HG03558 (cell line): ENCODE results near the gene ORC3.
"Not testable (repeated sequence)": the region's sequence is repeated elsewhere in the genome, so short reads cannot be mapped to it uniquely, and the experiment has no call there.

Experiments used
- ATAC-seq: cut with Tn5 transposase; IDR thresholded peaks from one replicate; pipeline ENCODE4 v1.9.1; 2021; ENCODE audit warnings: moderate number of reproducible peaks; ENCODE audit not compliant: unreplicated experiment; ENCODE audit errors: extremely low read depth

Gene ORC3

GRCh38 chr6:87710090-87710489, 120.2 kb downstream of the ORC3 start:
- ATAC-seq: no peak

DNA sequence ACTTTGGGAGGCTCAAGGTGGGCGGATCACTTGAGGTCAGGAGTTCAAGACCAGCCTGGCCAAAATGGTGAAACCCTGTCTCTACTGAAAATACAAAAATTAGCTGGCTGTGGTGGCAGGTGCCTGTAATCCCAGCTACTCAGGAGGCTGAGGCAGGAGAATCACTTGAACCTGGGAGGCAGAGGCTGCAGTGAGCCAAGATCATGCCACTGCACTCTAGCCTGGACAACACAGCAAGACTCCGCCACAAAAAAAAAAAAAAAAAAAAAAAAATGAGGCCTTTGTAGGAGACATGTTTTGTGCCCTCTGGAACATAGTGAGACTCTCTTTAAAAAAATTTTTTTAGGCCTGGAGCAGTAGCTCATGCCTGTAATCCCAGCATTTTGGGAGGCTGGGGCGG, 122.8 kb downstream of the ORC3 start:
- not testable (repeated sequence) for ATAC-seq

GRCh38 chr6:87714093-87714842, 124.3 kb downstream of the ORC3 start:
- ATAC-seq: peak; percentile 57
